Mammary epithelial cell (primary cell): Measurements from ENCODE around the gene ALDH5A1.

Source experiments
- EZH2 ChIP-seq: IDR thresholded peaks from 2 replicates; pipeline ENCODE4 v1.6.1; 2012; ENCODE audit warnings: low read length, inconsistent platforms, borderline replicate concordance
- TF ChIP-seq, protein P1 (sequence below), 2 donors: IDR thresholded peaks in 1 of 2; conservative IDR thresholded peaks in 1 of 2; 2 replicates each; pipeline ENCODE4 v1.5.1; 2011 to 2012; ENCODE audit warnings: inconsistent platforms in 2 of 2, low read length in 2 of 2, mild to moderate bottlenecking in 2 of 2, control low read depth in 1 of 2, low read depth in 1 of 2; ENCODE audit not compliant: insufficient read depth in 1 of 2; ENCODE audit errors: extremely low read depth in 1 of 2

DNA sequence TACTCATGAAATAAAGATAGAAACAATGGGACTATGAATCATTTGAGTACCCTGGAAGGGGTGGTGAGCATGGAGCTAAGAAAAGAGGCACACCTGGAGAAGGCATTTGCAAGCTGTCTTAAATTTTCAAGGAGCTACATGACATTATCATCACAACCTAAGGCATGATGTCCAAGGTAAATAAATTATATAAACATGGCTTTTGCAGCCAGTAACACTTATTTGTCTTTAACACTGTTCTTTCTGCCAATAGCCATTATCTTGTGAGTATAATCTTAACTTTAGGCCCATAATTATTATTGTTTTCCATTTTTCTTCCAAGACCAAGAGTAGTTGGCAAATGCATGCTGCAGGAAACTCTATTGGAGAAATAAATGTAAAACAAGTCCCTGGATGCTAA is 63.7 kb downstream of the ALDH5A1 start:
- TF ChIP-seq, protein P1, sequence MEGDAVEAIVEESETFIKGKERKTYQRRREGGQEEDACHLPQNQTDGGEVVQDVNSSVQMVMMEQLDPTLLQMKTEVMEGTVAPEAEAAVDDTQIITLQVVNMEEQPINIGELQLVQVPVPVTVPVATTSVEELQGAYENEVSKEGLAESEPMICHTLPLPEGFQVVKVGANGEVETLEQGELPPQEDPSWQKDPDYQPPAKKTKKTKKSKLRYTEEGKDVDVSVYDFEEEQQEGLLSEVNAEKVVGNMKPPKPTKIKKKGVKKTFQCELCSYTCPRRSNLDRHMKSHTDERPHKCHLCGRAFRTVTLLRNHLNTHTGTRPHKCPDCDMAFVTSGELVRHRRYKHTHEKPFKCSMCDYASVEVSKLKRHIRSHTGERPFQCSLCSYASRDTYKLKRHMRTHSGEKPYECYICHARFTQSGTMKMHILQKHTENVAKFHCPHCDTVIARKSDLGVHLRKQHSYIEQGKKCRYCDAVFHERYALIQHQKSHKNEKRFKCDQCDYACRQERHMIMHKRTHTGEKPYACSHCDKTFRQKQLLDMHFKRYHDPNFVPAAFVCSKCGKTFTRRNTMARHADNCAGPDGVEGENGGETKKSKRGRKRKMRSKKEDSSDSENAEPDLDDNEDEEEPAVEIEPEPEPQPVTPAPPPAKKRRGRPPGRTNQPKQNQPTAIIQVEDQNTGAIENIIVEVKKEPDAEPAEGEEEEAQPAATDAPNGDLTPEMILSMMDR (conservative IDR thresholded peaks at IDR 0.05 in 1 of 2, IDR thresholded peaks at IDR 0.05 in 1 of 2; ENCODE audit: extremely low read depth in 1 of 2, insufficient read depth in 1 of 2, low read depth in 1 of 2, low read length in 2 of 2), result no peak
- TF ChIP-seq EZH2, result no peak
